Lung (tissue), 12 donors: ENCODE data around the gene SOCS7. TPM values are rescaled to one million over a fixed set of nuclear protein-coding genes. Genes with fewer than 3 reads are reported as not detected.

Source experiments
- ATAC-seq: fragments of 200-7000 bp; cut with Tn5 transposase; one replicate; pipeline ENCODE4 v1.9.1; 2020; ENCODE audit warnings: moderate number of reproducible peaks; ENCODE audit not compliant: insufficient read depth, low FRiP score
- DNase-seq, 3 donors: peaks; one replicate each; pipeline ENCODE4 v3.0.0-alpha.2; 2013 to 2017
- H3K27ac ChIP-seq, 2 donors: one replicate each; pipeline ENCODE4 v1.5.1; 2013; ENCODE audit warnings: mild to moderate bottlenecking in 2 of 2, moderate library complexity in 2 of 2, control low read depth in 1 of 2, inconsistent platforms in 1 of 2, low read depth in 1 of 2, low read length in 1 of 2
- H3K27me3 ChIP-seq, 3 donors: one replicate each; pipeline ENCODE4 v1.5.1; 2013; ENCODE audit warnings: low read length in 2 of 3; ENCODE audit not compliant: control insufficient read depth in 3 of 3, insufficient read depth in 3 of 3
- H3K36me3 ChIP-seq, 4 donors: one replicate each; pipeline ENCODE4 v1.5.1; 2013; ENCODE audit warnings: low read length in 4 of 4, mild to moderate bottlenecking in 1 of 4, moderate library complexity in 1 of 4; ENCODE audit not compliant: control insufficient read depth in 4 of 4, insufficient read depth in 4 of 4
- H3K4me1 ChIP-seq, 5 donors: one replicate each; pipeline ENCODE4 v1.5.1; 2013; ENCODE audit warnings: low read length in 5 of 5, mild to moderate bottlenecking in 2 of 5, moderate library complexity in 1 of 5; ENCODE audit not compliant: control insufficient read depth in 5 of 5, insufficient read depth in 5 of 5
- H3K4me3 ChIP-seq: one replicate; pipeline ENCODE4 v1.5.1; 2013; ENCODE audit warnings: mild to moderate bottlenecking, control low read depth, moderate library complexity
- H3K9ac ChIP-seq, 2 donors: one replicate each; pipeline ENCODE4 v1.5.1; 2013; ENCODE audit warnings: low read length in 2 of 2, control low read depth in 1 of 2; ENCODE audit not compliant: insufficient read depth in 1 of 2
- H3K9me3 ChIP-seq, 4 donors: one replicate each; pipeline ENCODE4 v1.5.1; 2013; ENCODE audit warnings: low read length in 3 of 4, mild to moderate bottlenecking in 1 of 4, moderate library complexity in 1 of 4; ENCODE audit not compliant: control insufficient read depth in 4 of 4, insufficient read depth in 3 of 4
- CTCF ChIP-seq: IDR thresholded peaks from 2 replicates; pipeline ENCODE4 v1.5.1; 2012; ENCODE audit warnings: mild to moderate bottlenecking; ENCODE audit errors: control extremely low read depth, extremely low read depth
- WGBS, 2 donors: extraction: QIAGEN DNeasy Blood & Tissue Kit; methylation state at CpG; one replicate each; pipeline ENCODE4 v1.1.7; 2013; 5-methylcytosine and 5-hydroxymethylcytosine counted together
- polyA plus RNA-seq, 2 donors: library from polyadenylated mRNA; stranded (reverse); fragments of 200-250 nt; gene quantifications; one replicate each; pipeline ENCODE4 v1.2.1, GENCODE V29; 2013
- total RNA-seq, 2 donors: library from RNA; depleted of rRNA in 1 of 2; stranded (reverse); fragments of >200 nt in 1 of 2; gene quantifications; one replicate each; pipeline ENCODE4 v1.2.1, GENCODE V29; 2014 to 2021
- donor health status: control.
- donor health status: control.
- donor health status: Bipolar disorder and iron deficiency.
- donor health status: healthy.
- donor health status: DM: yes; HTN: yes; CAD: no.

Gene SOCS7
- total and polyA plus RNA-seq, 4 donors, result 6.5 to 23.6 (median 10.2) TPM

- WGBS, 2 donors, result 10 to 17% methylated on average over 8 to 10 of the region's 10 CpGs
- Histone ChIP-seq H3K36me3 (no peaks in the 10 kb centered on the region), H3K9me3 (no peaks in the 10 kb centered on the region), H3K27ac (no peak overlapping the region), H3K4me1 (peaks cover 0 to 43% (median 10%) of the 10 kb centered on the region in 5 donors), H3K9ac (no peak overlapping the region), H3K27me3 (peaks cover 0 to 14% (median 13%) of the 10 kb centered on the region in 3 donors), H3K4me3 (no peak overlapping the region)
- DNase-seq, result no peak
- no peak for ATAC-seq
- no peak for TF ChIP-seq CTCF
Measured at GRCh38 chr17:38419508-38419981, 67.9 kb downstream of the SOCS7 start.

- Histone ChIP-seq H3K4me1 (peaks cover 0 to 34% (median 10%) of the 10 kb centered on the region in 5 donors), H3K27me3 (peaks cover 0 to 14% (median 13%) of the 10 kb centered on the region in 3 donors), H3K9ac (no peak overlapping the region), H3K4me3 (no peak overlapping the region), H3K9me3 (no peaks in the 10 kb centered on the region), H3K27ac (no peak overlapping the region), H3K36me3 (no peaks in the 10 kb centered on the region)
- TF ChIP-seq CTCF, result no peak
- ATAC-seq, result no peak
- DNase-seq, result no peak
- WGBS, 2 donors, result 83 to 87% methylated on average over 6 of the region's 6 CpGs
Measured at GRCh38 chr17:38420518-38420917, 68.9 kb downstream of the SOCS7 start.

- H3K27ac ChIP-seq, result no peak overlapping the region
Measured at GRCh38 chr17:38421171-38421841, 69.7 kb downstream of the SOCS7 start.

More at GRCh38 chr17:38421171-38421841, 69.7 kb downstream of the SOCS7 start:
- no peak overlapping the region for H3K4me3 ChIP-seq
- 24 to 37% methylated on average over 14 of the region's 14 CpGs for WGBS, 2 donors
- TF ChIP-seq CTCF, result no peak
- H3K9ac ChIP-seq, result peak overlapping the region in 1 of 2 donors; percentile 14
- H3K36me3 ChIP-seq, result no peaks in the 10 kb centered on the region
- ATAC-seq (no peak), DNase-seq (peak; percentile 83 to 88 (median 83))
- H3K9me3 ChIP-seq, result no peaks in the 10 kb centered on the region
- peaks cover 0 to 34% (median 10%) of the 10 kb centered on the region in 5 donors for H3K4me1 ChIP-seq
- peaks cover 0 to 14% (median 13%) of the 10 kb centered on the region in 3 donors for H3K27me3 ChIP-seq
